NCI-H1105 (cell line): Measurements from ENCODE around the gene RNF115.
"Not testable (repeated sequence)": the region's sequence is repeated elsewhere in the genome, so short reads cannot be mapped to it uniquely, and the experiment has no call there.

Source experiments
- DNase-seq: peaks from one replicate; lab custom pipeline; 2025; lab: John Stamatoyannopoulos, UW

RNF115 gene

GRCh38 chr1:145827966-145828365 is 4.1 kb upstream of the RNF115 start:
- DNase-seq, result no peak

GRCh38 chr1:145826030-145826429 is 2.1 kb upstream of the RNF115 start:
- no peak for DNase-seq

GRCh38 chr1:145824499-145824842 is 576 bp upstream of the RNF115 start:
- no peak for DNase-seq

DNA sequence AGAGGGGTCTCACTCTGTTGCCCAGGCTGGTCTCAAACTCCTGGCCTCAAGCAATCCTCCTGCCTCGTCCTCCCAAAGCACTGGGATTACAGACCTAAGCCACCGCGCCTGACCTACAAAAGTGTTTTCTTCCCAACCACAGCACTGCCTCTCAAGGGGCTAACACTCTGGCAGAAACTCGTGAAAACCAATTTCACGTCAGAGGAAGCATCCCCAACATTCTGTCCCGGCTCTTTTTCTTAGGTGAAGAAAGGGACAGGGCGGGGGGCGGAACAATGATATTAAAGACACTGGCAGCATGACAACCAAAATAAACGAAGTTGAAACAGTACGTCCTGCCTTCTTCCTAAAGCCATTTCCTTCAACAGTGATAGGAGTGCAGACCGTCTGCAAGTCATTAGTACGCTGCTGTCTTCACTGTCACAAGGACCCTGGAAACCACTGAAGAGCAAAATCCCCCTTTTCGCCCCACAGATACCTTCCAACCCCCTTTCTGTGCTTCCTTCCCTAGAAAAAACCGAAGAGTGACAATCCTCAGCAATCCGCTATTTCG is 1.0 kb downstream of the RNF115 start:
- not testable (repeated sequence) for DNase-seq

- DNase-seq, result not testable (repeated sequence)
Measured at GRCh38 chr1:145818095-145818494, 5.8 kb downstream of the RNF115 start.

GRCh38 chr1:145812977-145813810 is 10.7 kb downstream of the RNF115 start:
- not testable (repeated sequence) for DNase-seq

DNA sequence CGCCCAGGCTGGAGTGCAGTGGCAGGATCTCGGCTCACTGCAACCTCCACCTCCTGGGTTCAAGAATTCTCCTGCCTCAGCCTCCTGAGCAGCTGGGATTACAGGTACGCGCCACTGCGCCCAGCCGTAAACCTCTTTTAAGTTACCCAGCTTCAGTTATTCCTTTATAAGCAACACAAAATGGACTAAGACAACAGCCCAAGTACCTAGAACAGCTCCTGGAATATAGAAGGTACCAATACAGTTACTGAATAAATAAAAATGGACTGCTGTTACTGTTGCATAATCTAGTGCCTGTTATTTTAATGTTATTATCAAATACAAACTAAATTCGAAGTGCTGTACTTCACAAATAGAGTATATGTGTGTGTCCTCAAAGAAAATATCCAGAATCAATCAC is 17.1 kb downstream of the RNF115 start:
- no peak for DNase-seq

DNA sequence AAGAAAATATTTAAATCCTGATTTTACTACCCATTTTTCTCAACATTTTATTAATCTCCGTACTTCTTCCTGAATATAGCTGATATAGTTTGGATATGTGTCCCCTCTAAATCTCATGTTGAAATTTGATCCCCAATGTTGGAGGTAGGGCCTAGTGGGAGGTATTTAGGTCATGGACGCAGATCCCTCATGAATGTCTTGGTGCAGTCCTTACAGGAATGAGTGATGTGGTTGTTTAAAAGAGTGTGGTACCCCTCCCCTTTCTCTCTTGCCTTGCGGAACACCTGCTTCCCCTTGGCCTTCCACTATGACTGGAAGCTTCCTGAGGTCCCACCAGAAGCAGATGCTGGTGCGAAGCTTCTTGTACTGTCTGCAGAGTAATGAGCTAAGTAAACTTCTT is 17.5 kb downstream of the RNF115 start:
- DNase-seq, result no peak

DNA sequence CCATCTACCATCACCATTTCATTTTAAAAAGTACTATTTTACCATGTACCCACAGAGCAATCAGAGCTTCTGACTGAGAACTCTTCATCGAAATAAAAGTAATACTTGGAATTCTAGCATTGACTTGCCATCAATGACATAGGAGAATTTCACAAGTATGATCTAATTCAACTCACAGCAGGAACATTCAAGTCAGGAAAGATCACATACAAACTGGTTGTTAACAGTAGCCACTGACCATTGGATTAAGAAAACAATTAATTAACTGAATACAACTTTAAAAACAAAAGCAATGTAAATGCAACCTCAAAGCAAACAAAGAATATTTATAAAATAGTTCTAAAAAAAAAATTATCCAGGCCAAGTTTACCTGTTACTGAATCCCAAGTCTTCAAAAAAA is 18.8 kb downstream of the RNF115 start:
- DNase-seq, result no peak

DNA sequence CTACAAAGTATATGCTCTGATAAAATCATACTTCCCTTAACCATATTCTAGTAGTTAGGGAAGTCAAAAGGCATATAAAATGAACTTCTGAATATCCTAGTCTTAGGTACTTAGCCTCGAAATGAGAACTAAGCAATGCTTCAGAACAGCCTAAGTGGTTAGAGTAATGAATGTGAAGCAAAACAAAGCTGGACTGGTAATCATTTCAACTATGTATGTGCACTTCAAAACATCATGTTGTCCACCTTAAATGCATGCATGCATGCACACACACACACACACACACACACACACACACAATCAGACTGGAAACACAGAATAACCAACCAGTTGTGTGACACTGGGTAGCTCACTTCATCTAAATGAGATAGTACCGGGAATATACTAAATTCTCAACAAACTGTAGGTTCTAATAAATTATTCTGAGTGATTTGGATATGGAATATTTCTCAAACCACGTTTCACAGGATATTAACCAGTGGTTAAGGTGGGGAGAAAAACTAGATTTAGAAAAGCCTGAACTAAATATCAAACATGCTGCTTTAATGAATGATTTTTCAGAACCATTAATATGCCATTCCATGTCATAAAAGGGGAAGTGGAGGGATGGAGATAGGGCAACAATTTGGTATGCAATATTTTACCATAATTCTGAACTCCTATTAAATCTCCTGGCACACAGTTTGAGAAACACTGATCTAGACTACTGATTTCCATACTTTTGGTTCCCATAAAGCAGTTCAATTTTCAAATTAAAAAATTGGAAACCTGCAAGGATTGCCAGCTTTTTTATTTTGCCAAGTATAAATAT is 19.5 kb downstream of the RNF115 start:
- no peak for DNase-seq

DNA sequence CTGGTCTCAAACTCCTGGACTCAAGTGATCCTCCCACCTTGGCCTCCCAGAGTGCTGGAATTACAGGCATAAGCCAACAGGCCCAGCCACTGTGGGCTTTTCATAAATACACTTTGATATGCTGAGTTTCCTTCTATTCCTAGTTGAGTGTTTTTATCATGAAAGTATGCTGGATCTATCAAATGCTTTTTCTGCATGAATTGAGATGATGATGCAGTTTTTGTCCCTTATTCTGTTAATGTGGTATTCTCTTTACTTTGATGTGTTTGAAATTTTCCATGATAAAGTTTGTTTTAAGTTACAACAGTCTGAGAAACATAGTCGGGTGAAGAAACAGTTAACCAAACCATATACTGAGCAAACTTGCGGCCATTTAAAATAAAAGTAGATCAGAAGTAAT is 24.1 kb downstream of the RNF115 start:
- no peak for DNase-seq

DNA sequence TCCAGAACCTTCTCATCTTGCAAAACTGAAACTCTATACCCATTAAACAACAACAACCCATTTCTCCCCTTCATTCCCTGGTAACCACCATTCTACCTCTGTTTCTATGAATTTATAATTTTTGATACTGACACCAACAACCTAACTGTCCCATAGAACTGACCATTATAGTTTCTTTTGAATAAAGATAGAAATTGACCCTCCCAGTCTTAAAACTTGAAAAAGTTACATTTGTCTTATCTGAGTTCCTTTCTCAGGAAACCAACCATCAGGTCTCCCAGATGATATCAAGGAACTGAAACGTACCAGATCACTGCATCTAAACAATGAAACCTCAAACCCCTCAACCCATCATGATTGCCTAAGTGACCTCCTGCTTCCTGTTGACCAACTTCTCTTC is 27.1 kb downstream of the RNF115 start:
- DNase-seq, result no peak

GRCh38 chr1:145795257-145795881 is 28.5 kb downstream of the RNF115 start:
- no peak for DNase-seq

DNA sequence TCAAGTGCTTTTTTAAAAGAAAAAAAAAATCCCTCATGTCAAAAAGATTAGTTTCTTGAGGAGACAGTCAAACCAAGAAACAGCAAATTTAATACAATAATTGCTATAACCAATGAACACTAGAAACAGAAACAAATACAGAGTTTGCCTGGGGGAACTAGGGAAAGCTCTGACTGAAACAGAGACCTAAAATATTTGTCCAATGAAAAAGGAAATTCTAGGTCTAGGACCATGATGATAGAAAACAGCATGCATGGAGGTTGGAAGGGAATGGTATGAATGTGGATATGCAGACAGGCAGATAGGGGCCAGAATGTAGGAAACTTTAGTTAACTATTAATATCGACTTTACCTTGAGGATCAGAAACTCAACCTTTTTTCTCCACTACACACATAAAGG is 31.4 kb downstream of the RNF115 start:
- no peak for DNase-seq

- DNase-seq, result not testable (repeated sequence)
Measured at GRCh38 chr1:145791860-145792259, 32.0 kb downstream of the RNF115 start.

DNA sequence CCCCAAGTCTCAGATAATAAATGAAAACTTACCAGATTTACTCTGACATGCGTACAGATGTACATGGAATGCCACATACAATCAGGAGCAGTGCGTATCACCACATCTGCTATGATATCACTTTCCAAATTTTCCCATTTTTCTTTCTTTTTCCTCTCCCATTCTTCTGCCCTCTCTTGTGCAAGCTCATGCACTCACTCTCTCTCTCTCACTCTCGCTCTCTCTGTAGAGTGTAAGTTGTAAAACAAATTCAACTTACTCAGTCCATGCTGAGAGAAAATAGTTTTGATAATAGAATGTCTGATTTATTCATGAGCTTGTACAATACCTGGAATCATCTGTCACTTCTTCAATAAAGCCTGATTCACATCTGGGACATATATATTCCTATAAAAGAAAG is 35.3 kb downstream of the RNF115 start:
- no peak for DNase-seq

GRCh38 chr1:145786271-145786670 is 37.6 kb downstream of the RNF115 start:
- DNase-seq, result no peak

DNA sequence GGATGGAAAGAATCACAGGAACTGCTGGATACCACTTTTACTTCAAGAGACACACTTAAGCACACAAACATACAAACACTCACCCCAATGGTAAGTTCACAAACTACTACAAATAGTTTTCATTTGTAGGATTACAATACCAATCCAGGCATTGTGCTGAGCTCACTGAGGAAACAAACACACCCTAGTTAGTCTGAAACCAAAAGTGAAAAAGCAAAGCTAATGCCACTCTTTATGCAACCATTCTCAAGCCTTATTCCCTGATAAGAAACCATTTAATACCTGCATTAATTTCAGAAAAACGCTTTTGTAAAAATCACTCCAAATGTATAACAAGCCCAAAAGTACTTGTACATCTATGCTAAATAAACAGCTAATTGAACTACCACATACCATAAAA is 38.3 kb downstream of the RNF115 start:
- DNase-seq, result no peak

- no peak for DNase-seq
Measured at GRCh38 chr1:145784409-145784808, 39.5 kb downstream of the RNF115 start.

DNA sequence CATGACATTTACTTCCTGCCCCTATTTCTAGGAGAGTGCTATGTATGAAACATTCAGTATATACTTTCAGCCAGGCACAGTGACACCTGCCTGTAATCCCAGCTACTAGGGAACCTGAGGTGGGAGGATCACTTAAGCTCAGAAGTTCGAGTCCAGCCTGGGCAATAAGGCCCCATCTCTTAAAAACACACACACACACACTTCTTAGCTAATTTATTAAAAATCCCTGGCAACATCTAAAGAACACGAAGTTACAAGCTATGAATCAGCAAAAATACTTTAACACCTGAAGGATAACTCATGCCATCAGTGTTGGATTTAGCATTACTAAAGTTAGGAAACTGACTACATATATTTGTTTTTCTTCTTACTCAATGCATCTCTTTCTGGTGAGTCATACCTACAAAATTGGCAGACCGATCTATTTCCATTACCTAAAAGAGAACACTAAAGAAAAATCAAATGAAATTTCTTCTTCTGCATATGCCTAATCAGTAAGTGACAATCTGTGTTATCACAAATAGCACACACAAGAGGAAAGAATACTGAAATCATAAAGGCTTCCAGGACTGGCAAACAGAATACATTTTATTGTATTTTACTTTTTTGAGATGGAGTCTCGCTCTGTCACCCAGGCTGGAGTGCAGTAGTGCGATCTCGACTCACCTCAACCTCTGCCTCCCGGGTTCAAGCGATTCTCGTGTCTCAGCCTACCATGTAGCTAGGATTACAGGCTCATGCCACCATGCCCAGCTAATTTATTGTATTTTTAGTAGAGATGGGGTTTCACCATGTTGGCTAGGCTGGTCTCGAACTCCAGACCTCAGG is 41.4 kb downstream of the RNF115 start:
- DNase-seq, result no peak

DNA sequence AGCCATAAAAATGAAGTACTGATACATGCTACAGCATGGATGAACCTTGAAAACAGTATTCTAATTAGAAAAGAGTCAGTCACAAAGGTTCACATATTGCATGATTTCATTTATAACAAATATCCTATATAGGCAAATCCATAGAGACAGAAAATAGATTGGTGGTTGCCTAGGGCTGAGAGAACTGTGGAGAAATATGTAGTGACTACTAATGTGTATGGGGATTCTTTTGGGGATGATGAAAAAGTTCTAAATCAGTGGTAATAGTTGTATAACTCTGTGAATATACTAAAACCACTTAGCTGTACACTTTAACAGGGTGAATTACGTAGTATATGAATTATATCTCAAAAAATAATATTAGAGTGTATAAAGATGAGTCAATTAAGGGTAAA is 45.8 kb downstream of the RNF115 start:
- no peak for DNase-seq
